Epidermal melanocyte (primary cell): ENCODE measurements around the gene SVIL.

Source experiments
- DNase-seq: peaks from one replicate; pipeline ENCODE4 v3.0.0; 2011; ENCODE audit warnings: low spot score; ENCODE audit not compliant: insufficient read length

Gene SVIL

GRCh38 chr10:29426420-29426819 is 208.4 kb downstream of the SVIL start:
- no peak for DNase-seq

- no peak for DNase-seq
These were observed 210.8 kb downstream of the SVIL start for GRCh38 chr10:29424017-29424416.

- DNase-seq: no peak
These were observed 214.0 kb downstream of the SVIL start for GRCh38 chr10:29420744-29421143.

GRCh38 chr10:29417324-29417723 is 217.4 kb downstream of the SVIL start:
- no peak for DNase-seq

- DNase-seq: no peak
These were observed 218.9 kb downstream of the SVIL start for GRCh38 chr10:29415876-29416275.

- no peak for DNase-seq
These were observed 220.3 kb downstream of the SVIL start for GRCh38 chr10:29414501-29414900.

GRCh38 chr10:29412485-29412884 is 222.3 kb downstream of the SVIL start:
- no peak for DNase-seq

- no peak for DNase-seq
These were observed 223.0 kb downstream of the SVIL start for GRCh38 chr10:29411666-29412315.

- peak; percentile 84 for DNase-seq
These were observed 225.3 kb downstream of the SVIL start for GRCh38 chr10:29409241-29410054.

- DNase-seq: no peak
These were observed 225.9 kb downstream of the SVIL start for GRCh38 chr10:29408847-29409240.
